H1 (cell line): ENCODE results near the gene HABP2.

Experiments used
- CBX8 ChIP-seq: fragments of 300-800, 300-1000 bp; sonication (generic); IDR thresholded peaks from 2 replicates; pipeline ENCODE4 v1.7.1; 2016; ENCODE audit warnings: low read depth, low read length, borderline replicate concordance
- CHD1 ChIP-seq: IDR thresholded peaks from 2 replicates; pipeline ENCODE4 v1.6.1; 2012; ENCODE audit warnings: low read depth, low read length, improper control_type of control experiment
- EGR1 ChIP-seq: IDR thresholded peaks from 2 replicates; pipeline ENCODE4 v1.6.1; 2011; ENCODE audit warnings: low read depth, low read length, borderline replicate concordance
- EP300 ChIP-seq, 2 experiments: IDR thresholded peaks; 1 replicate in 1 of 2; 2 replicates in 1 of 2; pipeline ENCODE4 v1.6.1; 2011 to 2012; ENCODE audit warnings: low read depth in 2 of 2, low read length in 2 of 2, mild to moderate bottlenecking in 2 of 2, borderline replicate concordance in 1 of 2, inconsistent platforms in 1 of 2, moderate library complexity in 1 of 2
- POLR2A ChIP-seq, 2 experiments: IDR thresholded peaks; 1 replicate in 1 of 2; 2 replicates in 1 of 2; pipeline ENCODE4 v1.6.1; 2011; ENCODE audit warnings: low read depth in 2 of 2, low read length in 2 of 2, mild to moderate bottlenecking in 2 of 2; ENCODE audit errors: control extremely low read depth in 1 of 2
- SP1 ChIP-seq: IDR thresholded peaks from 2 replicates; pipeline ENCODE4 v1.6.1; 2011; ENCODE audit warnings: low read depth, low read length
- TF ChIP-seq, protein P1 (sequence below), 3 experiments: IDR thresholded peaks; 1 replicate in 2 of 3; 2 replicates in 1 of 3; pipeline versions ENCODE4 v1.5.1 to v1.6.1; 2011; ENCODE audit warnings: low read length in 3 of 3, mild to moderate bottlenecking in 3 of 3, inconsistent platforms in 2 of 3, low read depth in 1 of 3, moderate library complexity in 1 of 3; ENCODE audit not compliant: insufficient read depth in 1 of 3; ENCODE audit errors: control extremely low read depth in 1 of 3

GRCh38 chr10:113537672-113538071 lies 15.2 kb upstream of the HABP2 start:
- TF ChIP-seq CHD1 (no peak), SP1 (no peak), EGR1 (no peak), POLR2A (IDR thresholded peaks at IDR 0.05; ENCODE audit: control extremely low read depth in 1 of 2, low read depth in 2 of 2, low read length in 2 of 2) (no peak), EP300 (IDR thresholded peaks at IDR 0.05; ENCODE audit: borderline replicate concordance in 1 of 2, low read depth in 2 of 2, low read length in 2 of 2) (no peak), CBX8 (no peak)
- TF ChIP-seq, protein P1, sequence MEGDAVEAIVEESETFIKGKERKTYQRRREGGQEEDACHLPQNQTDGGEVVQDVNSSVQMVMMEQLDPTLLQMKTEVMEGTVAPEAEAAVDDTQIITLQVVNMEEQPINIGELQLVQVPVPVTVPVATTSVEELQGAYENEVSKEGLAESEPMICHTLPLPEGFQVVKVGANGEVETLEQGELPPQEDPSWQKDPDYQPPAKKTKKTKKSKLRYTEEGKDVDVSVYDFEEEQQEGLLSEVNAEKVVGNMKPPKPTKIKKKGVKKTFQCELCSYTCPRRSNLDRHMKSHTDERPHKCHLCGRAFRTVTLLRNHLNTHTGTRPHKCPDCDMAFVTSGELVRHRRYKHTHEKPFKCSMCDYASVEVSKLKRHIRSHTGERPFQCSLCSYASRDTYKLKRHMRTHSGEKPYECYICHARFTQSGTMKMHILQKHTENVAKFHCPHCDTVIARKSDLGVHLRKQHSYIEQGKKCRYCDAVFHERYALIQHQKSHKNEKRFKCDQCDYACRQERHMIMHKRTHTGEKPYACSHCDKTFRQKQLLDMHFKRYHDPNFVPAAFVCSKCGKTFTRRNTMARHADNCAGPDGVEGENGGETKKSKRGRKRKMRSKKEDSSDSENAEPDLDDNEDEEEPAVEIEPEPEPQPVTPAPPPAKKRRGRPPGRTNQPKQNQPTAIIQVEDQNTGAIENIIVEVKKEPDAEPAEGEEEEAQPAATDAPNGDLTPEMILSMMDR (IDR thresholded peaks at IDR 0.05; ENCODE audit: control extremely low read depth in 1 of 3, insufficient read depth in 1 of 3, low read depth in 1 of 3, low read length in 3 of 3): no peak
